NCI-H187 (cell line): Measurements from ENCODE around the gene CEP20.

Source experiments
- DNase-seq, 2 experiments: peaks; one replicate each; lab custom pipeline; 2025; lab: John Stamatoyannopoulos, UW

The CEP20 gene

DNA sequence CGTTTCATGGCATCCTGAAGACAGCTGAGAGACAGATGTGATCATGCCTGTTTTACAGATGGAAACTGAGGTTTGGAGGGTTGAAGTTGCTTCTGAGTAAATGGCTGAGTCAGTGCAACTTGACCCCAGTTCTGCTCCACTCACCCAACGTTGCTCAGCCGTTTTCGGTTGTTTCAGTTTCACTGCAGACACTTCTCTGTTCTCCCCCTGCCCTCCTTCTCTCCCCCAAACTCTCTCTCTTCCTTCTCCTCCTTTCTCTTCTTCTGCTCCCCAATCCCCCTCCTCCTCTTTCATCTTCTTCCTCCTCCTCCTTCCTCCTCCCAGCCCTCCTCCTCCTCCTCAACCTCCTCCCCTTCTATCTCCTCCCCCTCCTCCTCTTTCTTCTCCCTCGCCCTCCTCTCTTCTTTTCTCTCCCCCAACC lies 9.4 kb upstream of the CEP20 start:
- DNase-seq = no peak

DNA sequence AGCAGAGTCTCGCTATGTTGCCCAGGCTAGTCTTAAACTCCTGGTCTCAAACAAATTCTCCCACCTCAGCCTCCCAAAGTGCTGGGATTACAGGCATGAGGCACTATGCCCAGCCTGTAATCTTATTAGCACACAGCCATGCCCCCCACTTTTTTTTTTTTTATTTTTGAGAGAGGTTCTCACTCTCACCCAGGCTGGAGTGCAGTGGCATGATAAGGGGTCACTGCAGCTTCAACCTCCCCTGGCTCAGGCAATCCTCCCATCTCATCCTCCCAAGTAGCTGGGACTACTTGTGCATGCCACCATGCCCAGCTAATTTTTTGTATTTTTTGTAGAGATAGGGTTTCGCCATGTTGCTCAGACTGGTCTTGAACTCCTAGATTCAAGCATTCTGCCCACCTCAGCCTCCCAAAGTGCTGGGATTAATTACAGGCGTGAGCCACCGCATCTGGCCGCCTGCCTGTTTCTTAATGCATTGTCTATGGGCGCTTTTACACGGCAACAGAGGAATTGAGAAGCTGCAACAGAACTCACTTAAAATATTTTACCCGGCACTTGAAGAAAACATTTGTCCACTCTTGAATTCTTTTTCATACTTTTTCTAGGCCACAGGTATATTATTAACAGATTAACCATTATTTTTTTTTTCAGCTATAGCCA lies 8.8 kb upstream of the CEP20 start:
- DNase-seq = no peak

DNA sequence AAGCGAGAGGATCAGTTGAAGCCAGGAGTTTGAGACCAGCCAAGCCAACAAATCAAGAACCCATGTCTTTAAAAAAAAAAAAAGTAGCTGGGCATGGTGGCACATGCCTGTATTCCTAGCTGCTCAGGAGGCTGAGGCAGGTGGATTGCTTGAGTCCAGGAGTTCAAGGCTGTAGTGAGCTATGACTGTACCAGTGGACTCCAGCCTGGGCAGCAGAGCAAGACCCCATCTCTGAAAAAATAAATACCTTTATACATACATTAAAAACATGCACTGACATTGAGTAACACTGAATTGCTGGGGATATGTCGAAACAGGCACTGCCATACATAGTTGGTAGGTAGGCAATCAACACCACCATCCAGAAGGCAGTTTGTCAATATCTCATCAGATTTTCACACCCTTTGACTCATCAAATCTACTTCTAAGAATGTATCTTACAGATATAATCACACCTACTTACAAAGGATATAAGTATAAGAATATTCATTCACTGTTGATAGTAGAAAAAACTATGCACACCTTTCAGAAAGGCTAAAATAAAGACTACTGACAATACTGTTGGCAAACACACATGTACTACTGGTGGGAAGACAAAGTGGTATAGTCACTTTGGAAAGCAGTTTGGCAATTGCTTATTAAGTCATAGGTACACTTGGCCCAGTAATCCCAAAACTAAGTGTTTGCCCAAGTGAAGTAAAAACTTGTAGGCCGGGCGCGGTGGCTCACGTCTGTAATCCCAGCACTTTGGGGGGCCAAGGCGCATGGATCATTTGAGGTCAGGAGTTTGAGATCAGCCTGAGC lies 6.4 kb upstream of the CEP20 start:
- DNase-seq = no peak

DNA sequence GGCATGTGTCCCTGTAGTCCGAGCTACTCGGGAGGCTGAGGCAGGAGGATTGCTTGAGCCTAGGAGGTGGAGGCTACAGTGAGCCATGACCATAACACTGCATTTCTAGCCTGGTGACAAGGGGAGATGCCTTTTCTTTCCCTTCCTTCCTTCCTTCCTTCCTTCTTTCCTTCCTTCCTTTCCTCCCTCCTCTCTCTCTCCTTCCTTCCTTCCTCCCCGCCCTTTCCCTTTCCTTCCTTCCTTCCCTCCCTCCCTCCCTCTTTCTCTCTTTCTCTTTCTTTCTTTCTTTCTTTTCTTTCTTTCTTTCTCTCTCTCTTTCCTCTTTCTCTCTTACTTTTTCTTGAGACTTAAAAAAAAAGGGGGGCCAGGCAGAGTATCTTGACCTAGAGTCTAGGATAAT lies 3.1 kb upstream of the CEP20 start:
- DNase-seq = no peak

DNA sequence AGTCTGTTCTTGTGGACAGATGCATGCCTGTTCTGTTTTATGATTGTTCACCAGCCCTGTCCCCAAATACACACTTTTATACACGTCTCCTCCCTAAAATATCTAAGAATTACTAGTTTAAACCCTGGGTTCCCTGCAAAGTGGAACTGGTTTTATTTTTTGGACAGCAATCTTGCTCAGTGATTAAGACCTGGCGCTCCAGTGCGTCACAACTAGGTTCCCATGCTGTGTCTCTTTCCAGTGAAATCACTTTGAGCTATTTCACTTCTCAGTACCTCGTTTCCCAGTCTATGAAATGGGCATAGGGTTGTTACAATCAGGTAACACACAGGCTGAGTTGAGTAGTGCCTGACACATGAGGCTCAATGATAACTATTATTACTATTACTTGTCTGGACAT lies 1.1 kb downstream of the CEP20 start:
- no peak for DNase-seq

DNA sequence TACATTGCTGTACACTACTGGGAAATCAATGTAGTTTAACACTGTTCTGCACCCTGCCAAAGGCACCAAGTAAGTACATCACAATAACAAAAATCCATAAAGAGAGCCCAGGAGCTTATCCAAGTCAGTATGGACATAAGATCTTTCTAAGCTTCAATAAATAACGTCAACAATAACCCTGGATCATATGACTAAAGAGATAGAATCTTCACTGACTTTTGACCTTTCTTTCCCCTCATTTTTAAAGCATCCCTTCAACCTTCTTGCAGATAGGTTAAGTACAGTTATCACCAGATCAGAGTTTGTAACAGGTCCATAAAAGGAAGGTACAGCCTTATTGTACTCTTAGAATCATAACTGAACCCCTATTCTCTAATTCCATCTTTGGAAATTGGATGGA lies 2.3 kb downstream of the CEP20 start:
- no peak for DNase-seq

DNA sequence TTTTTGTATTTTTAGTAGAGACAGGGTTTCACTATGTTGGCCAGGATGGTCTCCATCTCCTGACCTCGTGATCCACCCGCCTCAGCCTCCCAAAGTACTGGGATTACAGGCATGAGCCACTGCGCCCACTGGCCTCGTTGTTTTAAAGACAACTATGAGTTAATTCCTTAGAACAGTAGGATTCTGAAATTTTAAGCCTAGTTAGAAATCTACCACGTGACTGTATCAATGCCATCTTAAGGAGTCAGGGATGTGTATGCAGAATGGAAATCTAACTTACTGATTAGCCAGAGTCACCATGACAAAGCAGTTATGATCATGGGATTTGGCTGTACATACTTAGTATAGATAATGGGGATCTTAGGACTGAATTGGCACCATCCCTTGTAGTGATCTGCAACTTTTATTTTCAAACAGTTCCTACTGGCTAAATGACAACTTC lies 2.8 kb downstream of the CEP20 start:
- no peak for DNase-seq

DNA sequence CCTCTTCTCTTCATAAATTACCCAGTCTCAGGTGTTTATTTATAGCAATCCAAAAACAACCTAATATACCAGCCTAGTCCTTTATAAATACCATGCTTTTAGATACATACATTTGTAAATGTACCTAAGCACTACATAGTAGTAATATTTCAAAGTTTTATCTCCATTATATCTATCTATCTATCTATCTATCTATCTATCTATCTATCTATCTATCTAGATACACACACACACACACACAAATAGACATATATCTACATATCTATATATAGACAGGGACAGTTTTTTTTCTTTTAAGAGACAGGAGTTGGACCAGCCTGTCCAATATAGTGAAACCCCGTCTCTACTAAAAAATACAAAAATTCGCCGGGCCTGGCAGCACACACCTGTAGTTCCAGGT lies 5.8 kb downstream of the CEP20 start:
- DNase-seq = no peak

DNA sequence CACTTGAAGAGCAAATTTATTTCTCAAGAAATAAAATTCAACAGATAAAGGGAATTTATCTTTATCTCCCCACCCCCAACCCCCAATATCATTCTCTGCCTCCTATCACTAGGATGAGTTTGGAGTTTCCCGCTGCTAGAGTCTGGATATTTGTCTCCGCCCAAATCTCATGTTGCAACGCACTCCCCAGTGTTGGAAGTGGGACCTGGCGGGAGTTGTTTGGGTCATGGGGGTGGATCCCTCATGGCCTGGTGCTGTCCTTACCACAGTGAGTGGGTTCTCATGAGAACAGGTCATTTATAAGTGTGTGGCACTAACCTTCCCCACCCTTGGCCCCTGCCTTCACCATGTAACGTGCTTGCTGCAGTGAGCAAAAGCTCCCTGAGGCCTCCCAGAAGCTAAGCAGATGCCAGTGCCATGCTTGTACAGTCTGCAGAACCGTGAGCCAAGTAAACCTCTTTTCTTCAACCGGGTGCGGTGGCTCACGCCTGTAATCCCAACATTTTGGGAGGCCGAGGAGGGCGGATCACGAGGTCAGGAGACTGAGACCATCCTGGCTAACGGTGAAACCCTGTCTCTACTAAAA lies 6.5 kb downstream of the CEP20 start:
- no peak for DNase-seq

DNA sequence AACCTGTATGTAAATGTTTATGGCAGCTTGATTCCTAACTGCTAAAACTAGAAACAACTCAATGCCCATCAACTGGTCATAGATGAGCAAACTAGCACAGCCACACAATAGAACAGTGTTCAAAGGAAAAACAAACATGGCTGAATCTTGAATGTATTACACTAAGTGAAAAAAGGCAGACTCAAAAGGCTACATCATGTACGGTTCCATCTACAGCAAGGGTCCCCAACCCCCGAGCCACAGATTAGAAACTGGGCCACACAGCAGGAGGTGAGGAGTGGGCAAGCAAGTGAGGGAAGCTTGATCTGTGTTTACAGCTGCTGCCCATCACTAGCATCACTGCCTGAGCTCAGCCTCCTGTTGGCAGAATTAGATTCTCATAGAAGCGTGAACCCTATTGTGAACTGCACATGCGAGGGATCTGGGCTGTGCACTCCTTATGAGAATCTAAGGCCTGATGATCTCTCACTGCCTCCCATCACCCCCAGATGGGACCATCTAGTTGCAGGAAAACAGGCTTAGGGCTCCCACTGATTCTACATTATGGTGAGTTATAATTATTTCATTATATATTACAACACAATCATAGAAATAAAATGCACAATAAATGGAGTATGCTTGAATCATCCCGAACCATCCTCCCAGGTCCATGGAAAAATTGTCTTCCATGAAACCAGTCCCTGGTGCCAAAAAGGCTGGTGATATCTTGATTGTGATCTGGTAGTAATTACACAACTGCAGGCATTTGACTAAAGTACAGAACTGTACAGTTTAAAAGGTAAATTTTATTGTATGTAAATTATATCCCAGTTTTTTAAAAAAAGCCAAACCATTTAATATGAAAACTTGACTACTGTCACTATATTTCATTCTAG lies 7.7 kb downstream of the CEP20 start:
- DNase-seq = no peak

DNA sequence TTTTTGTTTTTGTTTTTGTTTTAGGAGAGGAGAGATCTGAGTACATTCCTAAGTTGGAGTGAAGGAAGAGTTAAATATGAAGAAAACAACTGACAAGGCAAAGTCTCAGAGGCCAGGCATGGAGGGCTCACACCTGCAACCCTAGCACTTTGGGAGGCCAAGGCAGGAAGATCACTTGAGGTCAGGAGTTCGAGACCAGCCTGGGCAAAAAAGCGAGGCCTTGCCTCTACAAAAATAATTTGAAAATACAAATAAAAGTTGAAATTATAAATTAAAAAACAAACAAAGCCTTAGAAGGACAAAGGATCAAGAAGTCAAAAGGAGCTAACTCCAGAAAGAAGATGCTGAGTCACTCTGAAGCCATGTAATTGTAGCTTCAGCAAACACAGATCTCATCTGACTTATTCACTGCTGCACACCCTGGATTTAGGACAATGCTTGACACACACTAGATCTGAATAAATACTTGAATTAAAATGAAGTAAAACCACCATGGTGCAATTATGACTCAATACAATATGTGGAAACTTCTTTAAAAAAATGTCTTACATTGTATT lies 9.1 kb downstream of the CEP20 start:
- DNase-seq = no peak

DNA sequence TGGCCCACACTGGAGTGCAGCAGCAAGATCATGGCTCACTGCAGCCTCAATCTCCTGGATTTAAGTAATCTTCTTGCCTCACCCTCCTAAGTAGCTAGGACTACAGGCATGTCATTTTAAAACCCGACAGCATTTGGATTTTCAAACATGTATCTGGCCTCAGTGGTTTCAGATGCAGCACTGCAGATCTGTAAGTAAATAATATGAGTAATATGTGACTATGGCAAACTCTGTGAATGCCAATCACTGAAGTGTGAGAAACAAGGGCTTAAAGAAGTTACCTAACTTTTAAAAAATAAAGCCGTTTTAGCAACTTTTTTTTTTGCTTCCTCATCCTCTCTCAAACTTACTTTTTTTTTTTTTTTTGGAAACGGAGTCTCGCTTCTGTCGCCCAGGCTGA lies 11.9 kb downstream of the CEP20 start:
- DNase-seq = no peak

DNA sequence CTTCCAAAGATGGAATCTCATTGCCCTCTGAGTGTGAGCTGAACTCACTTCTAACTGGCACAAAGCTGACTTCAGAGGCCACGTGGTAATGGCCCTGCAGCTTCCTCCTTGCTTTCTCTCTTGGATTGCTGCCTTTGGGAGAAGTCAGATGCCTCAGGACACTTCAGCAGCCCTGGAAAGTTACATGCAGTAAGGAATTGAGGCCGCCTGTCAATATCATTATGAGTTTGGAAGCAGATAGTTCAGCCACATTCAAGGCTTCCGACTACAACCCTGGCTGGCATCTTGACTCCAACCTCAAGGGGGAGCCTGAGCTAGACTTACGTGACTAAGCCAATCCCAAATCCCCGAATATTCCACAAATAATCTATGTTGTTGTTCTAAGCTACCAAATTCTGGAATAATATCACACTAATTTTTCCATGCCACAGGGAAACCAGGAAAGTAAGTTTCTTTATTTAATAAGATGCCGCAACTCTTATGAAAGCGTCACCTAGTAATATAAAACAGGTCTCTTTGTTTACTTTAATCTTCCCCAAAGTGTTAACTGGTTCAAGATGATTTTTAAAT lies 13.6 kb downstream of the CEP20 start:
- DNase-seq = no peak

DNA sequence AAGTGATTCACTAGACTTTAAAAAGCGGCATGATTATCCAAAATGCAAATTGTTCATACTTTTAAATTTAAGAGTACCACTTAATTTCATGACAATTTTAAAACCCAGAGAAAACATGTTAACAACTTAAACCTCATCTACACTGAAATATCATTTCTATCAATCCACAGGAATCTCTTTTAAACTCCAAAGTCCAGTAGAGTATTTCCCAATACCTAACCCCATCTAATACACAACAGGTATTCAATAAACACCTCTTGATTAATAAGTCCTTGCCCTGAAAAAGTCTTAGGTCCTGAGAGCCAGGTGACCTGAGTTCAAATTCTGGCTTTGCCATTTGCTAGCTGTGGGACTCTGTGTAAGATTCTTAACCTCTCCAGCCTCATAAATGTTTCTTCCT lies 14.7 kb downstream of the CEP20 start:
- DNase-seq = no peak

DNA sequence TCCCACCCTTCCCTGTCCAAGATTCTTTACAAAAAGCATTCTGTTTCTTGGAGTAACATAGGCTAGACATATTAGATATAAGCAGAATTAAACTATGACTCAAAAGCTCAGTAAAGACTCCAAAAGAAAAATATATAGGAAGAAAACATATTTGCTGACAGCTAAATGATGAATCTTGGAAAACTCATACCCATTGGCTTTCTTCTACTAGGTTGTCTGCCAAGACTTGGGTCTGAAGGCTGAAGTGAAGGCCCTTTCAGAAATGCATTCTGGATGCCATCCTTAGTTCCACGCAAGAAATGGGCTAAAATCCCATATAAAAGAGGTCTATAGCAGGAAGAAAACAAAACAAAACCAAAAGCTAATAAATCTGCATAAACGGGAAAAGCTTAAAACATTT lies 15.1 kb downstream of the CEP20 start:
- no peak for DNase-seq

DNA sequence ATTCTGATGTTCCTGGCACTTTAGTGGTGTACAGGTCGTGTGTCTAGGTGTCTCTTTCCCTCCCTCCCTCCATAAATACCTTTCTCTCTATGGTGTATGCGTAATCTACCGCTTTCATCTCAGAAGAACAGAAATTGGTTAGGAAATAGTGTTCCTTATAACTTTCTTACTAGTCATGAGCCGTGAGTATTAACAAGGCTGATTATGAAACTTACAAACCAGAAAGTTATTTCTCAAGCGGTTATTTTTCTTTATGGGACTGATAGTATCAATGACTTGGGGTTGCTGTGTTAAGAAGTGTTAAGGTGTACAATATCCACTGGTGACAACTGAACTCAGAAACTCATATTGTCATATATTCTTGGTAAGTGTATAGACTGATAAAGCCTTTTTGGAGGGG lies 18.4 kb downstream of the CEP20 start:
- DNase-seq = no peak

DNA sequence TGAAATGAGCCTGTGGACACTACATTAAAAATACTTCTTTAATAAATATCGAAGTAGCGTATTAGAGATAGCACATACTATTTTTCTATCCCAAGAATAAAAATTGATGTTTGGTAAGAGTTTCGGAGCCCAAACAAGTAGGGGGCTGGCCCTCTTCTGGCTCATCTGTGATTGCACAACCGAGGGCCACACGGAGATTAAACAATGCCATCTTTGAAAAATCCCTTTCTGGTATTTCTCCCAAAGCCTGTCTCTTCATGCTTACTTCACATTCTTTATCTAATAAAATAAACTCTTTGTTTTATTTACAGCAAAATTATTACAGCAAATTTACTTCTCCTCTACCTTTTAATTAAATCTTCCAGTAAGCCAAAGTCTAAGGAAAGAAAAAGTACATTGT lies 22.0 kb downstream of the CEP20 start:
- DNase-seq = no peak

DNA sequence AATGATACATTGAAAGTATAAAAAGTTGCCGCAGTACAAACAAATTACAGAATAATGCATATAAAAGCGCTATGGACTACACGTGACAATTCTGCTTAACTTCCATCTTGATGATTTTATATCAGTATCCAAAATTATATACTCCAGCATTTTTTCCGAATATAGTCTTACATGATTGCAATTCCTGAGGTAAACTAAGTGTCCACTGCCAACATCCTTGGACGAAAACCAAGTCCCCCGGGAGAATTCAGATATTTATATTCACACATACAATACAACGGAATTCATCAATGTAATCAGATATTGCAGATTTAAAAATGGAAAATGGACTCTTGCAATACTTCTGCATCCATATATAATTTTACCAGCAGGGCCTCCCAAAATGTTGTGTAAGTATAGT lies 22.7 kb downstream of the CEP20 start:
- no peak for DNase-seq

DNA sequence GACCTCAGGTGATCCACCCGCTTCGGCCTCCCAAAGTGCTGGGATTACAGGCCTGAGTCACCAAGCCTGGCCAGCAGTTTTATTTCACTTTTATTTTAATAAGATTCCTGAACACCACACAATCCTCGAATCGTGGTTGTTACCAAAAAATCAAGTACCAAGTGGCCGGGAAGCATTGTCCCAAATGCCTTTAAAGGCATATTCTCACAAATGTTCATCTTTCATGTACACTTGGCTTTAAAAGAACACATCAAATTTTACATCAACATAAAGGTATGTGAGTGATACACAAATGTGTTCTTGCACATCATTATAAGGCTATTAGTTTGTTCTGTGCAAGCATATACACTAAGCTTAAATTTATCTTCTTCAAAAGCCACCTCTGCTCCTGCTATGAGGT lies 23.5 kb downstream of the CEP20 start:
- DNase-seq = no peak

DNA sequence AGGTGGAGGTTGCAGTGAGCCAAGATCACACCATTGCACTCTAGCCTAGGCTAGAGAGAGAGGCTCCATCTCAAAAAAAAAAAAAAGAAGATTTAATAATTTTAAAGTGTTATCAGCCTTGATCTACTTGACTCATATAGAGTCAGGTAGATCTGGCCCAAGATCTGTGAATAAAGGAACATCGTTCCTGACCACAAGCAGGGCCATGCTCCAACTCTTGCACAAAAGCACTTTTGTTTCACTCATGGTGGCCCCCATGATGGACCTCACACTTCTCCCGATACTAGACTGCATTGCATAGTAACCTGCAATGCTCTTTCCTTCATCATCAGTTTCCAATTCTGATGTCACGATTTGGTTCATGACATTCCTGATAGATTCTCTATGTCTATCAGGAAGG lies 26.4 kb downstream of the CEP20 start:
- no peak for DNase-seq

DNA sequence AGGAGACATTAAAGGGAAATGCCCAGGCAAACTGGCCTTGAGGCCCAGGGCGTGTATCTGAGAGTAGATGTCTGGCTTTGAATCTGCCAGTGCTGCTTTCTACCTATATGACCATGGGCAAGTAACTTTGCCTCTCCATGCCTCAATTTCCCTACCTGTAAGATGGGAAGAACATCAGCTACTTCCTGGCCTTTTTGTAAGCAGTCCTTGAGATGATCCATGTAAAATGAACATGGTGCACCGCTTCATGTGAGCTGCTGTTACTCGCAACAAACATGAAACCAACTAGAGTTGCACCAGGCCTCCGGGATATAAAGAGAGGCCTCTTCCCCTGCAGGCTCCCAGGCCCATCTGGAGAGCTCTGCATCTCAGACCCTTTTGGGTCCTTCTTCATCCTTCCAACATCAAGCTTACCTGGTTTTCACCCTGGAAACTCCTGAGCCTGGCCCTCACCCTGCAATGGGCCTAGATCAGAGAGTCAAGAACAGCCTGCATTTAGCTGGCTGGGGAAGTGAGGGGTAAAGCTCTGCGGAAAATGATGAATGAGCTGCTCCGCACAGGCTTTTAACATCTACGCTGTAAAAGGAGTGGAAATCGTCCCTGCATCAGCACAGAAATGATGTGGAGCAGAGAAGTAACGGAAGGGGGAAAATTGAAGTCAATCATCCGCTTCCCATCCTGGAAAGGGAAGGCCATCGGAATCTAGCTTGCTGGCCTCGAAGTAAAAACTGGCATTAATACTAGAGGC lies 29.3 kb downstream of the CEP20 start:
- no peak for DNase-seq
